GM13977 (cell line): ENCODE measurements around the gene PRSS33.

Experiments used
- DNase-seq: peaks from one replicate; pipeline ENCODE4 v3.0.0; 2012; ENCODE audit warnings: low spot score
- in situ Hi-C: fragments of 300-500 bp; cut with MboI; formaldehyde crosslinking; loops from one replicate; pipeline ENCODE4 v1.12.0; 2022; ENCODE audit warnings: low sequenced_read_pairs, low pct_unique_long_range_greater_than_20kb, mixed read lengths, inconsistent platforms; ENCODE audit not compliant: unreplicated experiment
- TF ChIP-seq, protein P1 (sequence below): IDR thresholded peaks from 2 replicates; pipeline ENCODE4 v1.5.1; 2012; ENCODE audit warnings: mild to moderate bottlenecking, control low read depth; ENCODE audit not compliant: insufficient read depth; ENCODE audit errors: extremely low read depth, missing control alignments

Gene PRSS33

DNA sequence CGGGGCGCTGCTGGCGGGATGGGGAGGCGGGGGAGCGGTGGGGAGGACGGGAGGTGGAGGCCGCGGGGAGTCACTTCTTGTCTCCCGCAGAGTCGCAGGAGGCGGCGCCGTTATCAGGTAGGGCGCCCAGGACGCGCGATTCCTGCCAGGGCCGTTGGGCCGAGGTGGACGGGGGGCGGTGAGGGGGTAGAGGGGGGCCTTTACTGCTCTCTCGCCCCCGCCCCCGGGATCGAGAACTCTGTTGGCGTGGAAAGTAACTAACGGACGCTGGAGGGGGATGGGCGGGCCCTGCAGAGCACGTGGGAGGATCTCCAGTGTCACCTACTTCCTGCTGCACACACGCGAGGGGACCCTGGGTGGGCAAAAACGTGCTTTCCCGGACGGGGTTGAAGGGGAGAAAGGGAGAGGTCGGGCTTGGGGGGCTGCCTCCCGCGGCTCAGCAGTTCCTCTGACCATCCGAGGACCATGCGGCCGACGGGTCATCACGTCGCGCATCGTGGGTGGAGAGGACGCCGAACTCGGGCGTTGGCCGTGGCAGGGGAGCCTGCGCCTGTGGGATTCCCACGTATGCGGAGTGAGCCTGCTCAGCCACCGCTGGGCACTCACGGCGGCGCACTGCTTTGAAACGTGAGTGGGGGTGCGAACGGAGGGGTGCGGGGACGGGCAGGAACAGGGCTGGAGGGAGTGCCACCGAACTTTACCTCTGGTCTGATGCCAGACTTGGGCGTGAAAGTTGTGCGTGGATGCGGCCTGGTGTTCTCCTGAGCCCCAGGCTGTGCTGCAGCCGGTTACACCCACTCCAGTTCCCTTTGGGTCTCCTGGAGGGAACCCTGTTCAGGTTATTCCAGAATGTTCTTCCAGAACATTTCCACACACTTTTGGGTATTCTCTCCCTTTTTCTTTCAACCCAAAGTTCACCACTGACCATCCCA, 30.2 kb upstream of the PRSS33 start:
- DNase-seq: no peak
- TF ChIP-seq, protein P1, sequence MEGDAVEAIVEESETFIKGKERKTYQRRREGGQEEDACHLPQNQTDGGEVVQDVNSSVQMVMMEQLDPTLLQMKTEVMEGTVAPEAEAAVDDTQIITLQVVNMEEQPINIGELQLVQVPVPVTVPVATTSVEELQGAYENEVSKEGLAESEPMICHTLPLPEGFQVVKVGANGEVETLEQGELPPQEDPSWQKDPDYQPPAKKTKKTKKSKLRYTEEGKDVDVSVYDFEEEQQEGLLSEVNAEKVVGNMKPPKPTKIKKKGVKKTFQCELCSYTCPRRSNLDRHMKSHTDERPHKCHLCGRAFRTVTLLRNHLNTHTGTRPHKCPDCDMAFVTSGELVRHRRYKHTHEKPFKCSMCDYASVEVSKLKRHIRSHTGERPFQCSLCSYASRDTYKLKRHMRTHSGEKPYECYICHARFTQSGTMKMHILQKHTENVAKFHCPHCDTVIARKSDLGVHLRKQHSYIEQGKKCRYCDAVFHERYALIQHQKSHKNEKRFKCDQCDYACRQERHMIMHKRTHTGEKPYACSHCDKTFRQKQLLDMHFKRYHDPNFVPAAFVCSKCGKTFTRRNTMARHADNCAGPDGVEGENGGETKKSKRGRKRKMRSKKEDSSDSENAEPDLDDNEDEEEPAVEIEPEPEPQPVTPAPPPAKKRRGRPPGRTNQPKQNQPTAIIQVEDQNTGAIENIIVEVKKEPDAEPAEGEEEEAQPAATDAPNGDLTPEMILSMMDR: no peak
- in situ Hi-C loops: no loop called here

DNA sequence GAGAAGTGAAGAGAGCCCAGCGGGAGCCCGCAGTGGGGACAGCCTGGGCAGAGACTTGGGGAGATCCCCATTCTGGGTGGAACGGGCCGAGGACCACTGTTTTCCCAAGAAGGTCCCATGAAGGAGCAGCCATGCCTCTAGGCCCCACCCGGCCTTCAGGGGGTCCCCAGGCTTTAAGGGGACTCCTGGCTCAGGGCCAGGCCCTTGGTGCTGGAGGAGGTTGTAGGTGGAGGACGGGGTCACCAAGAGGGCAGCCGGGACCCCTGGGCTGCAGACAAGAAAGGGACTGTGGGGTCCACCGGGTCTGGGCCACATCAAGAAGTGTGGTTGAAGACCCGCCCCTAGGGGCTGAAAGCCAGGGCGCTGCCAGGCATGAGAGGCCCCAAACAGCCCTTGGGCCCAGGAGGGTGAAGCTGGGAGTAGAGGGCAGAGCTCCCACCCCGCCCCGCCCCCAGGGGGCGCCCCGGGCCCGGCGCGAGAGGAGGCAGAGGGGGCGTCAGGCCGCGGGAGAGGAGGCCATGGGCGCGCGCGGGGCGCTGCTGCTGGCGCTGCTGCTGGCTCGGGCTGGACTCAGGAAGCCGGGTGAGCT, 29.5 kb upstream of the PRSS33 start, which contains the start of gene PRSS21:
PRSS21 (plus strand) TSS at position 487 of the 589 bp plus-strand sequence; CDS start at position 519, 32 bp downstream.
- peak; percentile 69 for DNase-seq
- in situ Hi-C loops: no loop called here
- TF ChIP-seq, protein P1: peak; percentile 25

DNA sequence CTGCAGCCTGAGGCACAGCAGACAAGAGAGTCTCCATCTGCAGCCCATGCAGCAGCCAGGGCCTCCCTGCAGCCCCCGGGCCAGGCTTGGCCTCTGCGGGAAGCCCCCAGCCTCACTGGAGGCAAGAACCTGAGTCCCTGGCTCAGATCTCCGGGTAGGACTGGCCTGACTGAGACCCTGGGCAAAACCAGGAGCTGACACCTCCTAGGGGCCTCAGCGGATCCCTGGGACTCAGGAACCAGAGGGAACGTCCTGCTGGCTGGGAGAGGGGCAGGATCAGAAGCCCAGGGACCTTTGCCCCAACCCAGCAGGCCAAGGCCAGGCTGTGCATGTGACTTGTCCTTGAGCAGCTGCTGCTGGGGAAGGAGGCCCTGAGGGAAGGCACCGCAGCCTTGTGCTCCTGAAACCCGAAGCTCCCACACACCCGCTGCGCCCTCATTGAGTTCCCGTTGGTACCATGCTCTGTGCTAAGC, 28.0 kb upstream of the PRSS33 start:
- TF ChIP-seq, protein P1: no peak
- no peak for DNase-seq
- in situ Hi-C loops: no loop called here

DNA sequence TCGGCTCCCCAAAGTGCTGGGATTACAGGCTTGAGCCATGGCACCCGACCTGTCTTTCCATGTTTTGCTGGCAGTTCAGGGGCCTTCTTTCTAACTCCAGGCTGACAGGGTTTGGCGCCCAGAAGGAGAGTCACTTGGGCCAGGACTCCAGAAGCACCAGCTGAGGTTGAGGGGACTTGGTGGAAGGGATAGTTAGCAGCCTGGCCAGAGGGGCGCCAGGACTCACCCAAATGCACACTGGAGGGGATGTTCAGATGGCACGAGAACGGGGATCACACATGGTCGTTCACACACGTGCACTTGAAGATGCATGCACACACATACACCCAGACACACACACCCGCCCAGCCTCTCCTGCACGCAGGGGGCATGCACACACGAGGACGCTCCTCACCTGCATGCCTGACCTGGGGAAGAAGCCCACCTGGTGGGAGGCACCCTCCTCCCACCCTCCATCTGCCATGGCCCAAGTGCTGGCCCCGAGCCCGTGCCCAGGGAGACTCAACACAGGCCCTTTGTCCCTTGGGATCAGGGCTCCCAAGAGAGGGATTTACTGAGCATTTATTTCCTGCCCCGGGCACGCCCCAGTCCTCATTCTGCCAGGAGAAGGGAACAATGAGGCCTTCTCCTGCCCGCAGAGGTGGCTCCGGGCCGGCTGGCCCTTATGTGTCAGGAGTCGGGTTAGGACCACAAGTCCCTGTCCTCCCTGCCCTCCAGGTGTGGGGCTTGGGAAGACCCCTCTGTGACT, 27.4 kb upstream of the PRSS33 start:
- in situ Hi-C loops: no loop called here
- no peak for DNase-seq
- TF ChIP-seq, protein P1: no peak

DNA sequence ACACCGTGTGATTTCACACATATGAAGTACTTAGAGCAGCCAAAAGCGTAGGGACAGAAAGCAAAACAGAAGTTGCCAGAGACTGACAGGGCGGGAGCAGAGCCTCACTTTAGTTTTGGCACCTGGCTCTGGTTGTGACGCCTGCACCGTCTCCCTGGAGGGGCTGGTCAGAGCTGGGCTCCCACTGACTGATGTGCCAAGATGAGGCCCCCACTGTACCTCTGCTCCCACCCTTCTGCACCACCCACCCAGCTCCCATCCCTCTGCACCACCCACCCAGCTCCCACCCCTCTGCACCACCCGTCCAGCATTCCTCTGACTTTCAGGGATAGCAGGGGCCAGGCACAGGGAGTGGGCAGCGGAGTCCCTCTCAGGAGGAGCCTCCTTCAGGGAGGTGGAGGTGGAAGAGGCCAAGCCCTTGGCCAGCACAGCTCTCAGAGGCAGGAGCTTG, 26.4 kb upstream of the PRSS33 start:
- no peak for DNase-seq
- TF ChIP-seq, protein P1: no peak
- in situ Hi-C loops: no loop called here
